NCI-H510A treated with DMSO at 0.1 percent for 48 hours (cell line): ENCODE results near the gene MKNK1.

Experiments
- DNase-seq: peaks from one replicate; lab custom pipeline; 2025; lab: John Stamatoyannopoulos, UW

Gene MKNK1

GRCh38 chr1:46595127-46595526 is 8.9 kb downstream of the MKNK1 start:
- DNase-seq: no peak

- DNase-seq: no peak
Measured at GRCh38 chr1:46594063-46594462, 10.0 kb downstream of the MKNK1 start.

- no peak for DNase-seq
Measured at GRCh38 chr1:46592823-46593222, 11.2 kb downstream of the MKNK1 start.

GRCh38 chr1:46589529-46589928 is 14.5 kb downstream of the MKNK1 start:
- DNase-seq: no peak

GRCh38 chr1:46587069-46587468 is 17.0 kb downstream of the MKNK1 start:
- DNase-seq: no peak

DNA sequence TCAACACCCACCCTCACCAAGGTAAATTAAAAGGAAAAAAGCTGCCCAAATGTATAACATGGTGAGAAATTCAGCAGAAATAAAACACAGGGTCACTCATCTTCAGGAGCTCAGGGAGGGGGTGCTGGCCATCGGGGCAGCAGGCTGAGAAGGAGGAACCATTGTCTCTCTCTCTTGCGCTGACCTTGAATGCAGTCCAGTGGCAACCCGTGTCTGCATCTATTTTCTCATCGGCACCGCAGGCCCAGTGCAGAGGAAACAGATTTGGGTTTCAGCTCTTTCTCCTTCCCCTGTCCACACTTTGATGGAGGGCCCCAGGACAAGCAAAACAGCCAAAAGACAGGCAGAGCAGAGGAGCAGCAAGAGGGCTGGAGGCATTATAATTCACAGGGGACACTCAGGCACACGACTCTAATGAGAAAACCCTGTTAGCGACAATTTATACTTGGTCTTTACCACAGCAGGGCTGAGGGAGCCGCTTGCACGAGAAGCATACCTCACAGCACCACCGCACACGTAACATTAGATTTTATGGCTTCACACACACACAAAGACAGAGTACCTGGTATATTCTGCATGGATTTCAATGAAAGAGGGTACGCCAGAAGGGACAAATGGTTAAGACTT is 18.6 kb downstream of the MKNK1 start:
- no peak for DNase-seq

GRCh38 chr1:46583494-46583893 is 20.6 kb downstream of the MKNK1 start:
- DNase-seq: no peak

- DNase-seq: no peak
Measured at GRCh38 chr1:46582972-46583371, 21.1 kb downstream of the MKNK1 start.

DNA sequence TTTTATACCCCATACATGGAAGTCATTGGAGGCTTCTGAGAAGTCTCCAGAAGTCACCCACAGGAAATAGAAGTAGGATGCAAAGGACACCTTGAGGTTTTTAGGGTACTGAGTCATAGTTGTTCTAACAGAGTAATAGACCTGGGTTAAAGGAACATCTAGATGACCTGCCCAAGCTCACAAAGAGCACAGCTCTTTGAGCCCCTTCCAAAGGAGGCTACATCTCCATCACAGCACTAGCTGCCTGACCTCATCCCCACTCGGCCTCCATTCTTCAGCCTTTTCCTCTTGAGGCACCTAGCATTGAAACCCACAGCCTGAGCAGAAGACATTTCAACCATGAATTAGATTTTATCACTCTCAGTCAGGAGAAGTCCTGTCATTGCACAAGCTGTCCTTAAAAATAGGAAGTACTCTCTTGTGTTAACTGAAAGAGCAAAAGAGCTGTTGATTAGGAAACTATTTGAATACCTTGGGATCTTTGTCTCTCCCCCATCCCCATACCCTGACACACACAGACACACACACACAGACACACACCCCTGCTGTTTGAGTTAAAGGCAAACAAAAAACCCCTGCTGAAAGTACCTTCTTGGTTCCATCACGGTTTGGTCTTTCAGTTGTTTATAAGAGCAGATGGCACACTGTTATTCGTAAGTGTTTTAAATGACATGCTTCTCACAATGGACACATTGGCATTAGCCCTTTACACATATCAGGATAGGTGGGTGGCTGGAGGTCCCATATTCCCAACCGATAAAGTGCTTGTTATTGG is 22.2 kb downstream of the MKNK1 start:
- DNase-seq: no peak

- DNase-seq: no peak
Measured at GRCh38 chr1:46580140-46580903, 23.7 kb downstream of the MKNK1 start.

GRCh38 chr1:46577671-46578070 is 26.4 kb downstream of the MKNK1 start:
- DNase-seq: no peak

GRCh38 chr1:46576596-46576995 is 27.5 kb downstream of the MKNK1 start:
- DNase-seq: no peak

DNA sequence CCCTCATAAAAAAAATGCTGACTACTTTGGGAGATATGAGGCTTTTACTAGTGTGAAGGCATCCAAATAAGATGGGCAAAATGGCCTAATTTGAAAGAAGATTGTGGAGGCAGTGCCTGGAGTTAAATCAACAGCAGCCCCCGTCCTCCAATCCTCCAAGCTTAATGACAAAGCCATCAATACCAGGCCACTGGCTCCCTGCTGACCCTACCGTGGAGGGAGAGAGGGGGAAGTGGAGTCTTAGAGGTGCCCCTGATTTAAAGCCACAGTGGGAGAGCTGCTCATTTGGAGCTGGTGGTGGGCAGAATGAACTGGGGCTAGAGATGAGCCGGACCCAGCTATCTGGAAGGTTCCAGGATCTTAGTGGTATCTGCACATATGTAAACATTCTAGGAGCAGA is 28.3 kb downstream of the MKNK1 start:
- no peak for DNase-seq

DNA sequence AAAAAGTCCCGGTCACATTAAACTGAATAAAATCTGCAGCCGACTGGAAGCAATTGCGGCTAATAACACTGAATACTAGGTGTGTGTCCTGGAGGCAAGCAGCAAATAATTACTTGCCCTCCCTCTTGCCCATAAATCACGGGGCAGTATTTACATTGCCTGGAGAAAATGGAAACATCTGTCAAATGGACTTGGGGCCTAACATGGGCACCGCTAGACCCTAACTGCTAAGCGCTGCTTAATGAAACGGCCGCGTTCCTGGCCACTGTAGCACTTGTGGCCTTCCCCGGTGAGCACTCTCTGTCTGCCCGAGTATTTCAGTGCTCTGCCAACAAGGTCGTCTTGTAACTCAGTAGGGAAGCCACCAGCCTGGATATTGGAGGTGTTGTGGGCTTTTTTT is 28.8 kb downstream of the MKNK1 start:
- DNase-seq: no peak

DNA sequence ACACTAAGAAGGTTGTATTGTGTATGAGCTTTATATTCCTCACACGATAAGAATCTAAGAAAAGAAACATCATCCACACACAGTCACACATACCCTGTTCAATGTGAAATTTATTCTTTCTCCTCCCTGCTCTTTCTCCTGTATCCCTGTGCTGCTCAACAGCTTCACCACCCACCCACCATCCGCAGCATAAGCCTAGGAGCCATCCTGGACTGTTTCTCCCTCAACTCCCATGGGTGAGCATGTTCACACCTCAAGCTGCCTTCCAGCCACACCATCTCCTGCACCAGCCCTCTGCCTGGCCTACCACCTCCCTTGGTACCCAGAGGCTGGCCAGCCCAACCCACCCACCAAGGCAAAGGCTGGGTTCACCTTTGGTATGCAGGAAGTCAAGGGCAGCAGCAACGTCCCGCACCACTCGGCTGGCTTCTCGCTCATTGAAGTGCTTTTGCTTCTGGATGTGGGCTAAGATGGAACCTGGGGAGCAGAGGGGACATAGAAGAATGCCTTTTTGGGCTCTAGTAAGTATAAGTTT is 32.3 kb downstream of the MKNK1 start:
- DNase-seq: no peak

GRCh38 chr1:46569884-46570725 is 34.0 kb downstream of the MKNK1 start:
- no peak for DNase-seq

DNA sequence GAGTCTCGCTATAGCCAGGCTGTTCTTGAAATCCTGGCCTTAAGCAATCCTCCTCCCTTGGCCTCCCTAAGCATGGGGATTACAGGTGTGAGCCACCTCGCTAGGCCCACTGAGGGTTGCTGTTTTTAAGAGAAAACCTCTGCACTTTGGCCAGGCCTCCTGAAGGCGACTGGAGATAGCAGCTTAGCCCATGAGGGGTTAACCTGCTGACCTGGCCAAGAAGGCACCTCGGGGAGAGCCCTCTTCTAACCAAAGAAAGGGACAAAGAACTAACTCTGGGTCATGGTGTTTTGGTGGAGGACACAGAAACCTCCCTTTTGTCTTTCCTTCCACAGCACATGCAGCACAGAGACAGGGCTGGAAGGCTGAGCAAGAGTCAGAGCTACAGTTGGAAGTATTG is 35.0 kb downstream of the MKNK1 start:
- no peak for DNase-seq

DNA sequence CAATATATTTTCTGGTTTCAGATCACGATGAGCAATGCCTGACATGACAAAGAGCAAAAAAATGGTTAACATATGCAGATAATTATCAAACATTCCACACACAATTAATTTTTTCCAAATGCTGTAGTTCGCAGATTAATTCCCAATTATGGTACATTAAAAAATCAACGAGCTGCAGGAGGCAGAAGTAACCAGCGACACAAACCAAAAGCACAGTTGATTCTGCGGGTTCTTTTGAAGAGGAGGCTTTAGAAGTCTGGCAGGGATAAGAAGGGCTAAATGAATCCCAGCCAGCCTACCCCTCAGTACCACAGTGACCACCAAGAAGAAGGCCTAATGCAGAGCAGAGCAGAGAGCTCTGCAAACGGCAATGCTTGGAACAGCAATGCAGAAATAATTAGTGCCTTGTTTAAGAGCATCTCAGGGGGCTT is 35.6 kb downstream of the MKNK1 start:
- no peak for DNase-seq

DNA sequence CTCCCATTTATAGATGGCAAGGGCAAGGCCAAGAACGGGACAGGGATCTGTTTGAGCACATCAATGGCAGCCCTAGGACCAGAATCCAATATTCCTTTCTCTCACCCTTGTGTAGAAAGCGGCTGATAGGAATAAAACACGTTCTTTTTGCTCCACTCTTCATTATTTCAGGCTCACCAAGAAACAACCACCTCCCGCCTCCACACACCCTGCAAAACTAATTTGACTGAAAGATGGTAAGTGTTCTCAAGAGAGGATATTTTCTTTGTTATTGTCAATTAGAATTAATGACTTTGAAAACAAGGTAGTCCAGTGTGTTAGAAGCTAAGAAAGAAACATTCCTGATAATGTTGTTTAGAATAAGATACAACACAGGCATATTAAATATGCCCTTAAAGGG is 40.7 kb downstream of the MKNK1 start:
- no peak for DNase-seq

DNA sequence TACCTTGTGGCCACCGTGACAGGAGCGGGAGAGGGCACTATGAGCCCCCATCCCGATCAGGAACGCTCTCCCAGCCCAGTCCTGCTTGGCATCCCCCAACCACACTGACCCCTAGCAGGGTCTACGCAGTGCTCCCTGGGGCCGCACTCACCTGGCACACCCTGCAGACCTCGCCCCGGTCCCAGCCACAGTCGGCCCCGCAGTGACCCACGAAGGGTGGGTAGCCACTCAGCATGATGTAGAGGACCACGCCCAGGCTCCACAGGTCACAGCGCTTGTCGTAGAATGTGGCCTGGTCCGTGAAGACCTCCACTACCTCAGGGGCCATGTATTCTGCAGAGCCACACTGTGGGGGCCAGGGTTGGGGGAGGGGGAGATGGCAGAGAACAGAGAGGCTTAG is 41.6 kb downstream of the MKNK1 start:
- no peak for DNase-seq

GRCh38 chr1:46558966-46559365 is 45.1 kb downstream of the MKNK1 start:
- DNase-seq: no peak
